ENCODE data around the gene PBLD.

DNA sequence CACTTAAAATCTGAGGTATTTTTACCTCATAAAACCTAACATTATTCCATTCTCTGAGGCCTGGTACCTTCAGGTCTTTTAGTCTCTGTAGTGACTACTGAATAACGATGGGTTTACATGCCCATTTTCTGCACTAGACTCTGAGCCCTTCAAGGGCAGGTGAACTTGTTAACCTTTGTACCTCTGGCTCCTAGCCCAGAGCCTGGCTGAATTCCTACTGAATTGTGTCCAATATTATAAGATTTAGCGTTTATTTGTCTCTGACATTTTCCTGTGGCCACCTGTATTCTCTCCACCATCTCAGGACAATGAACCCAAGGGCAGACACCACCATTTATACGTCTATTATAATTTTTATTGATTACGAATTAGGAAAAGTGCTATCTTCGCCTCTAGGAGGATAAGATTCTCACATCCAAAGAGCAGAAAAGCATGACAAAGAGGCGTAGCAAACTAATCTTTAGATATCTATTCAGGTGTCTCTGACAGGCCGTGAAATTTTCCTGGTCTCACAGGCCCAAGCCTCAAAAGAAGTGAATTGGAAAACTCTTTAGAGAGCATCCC lies 28.8 kb downstream of the PBLD start:
- TF ChIP-seq, protein P1, sequence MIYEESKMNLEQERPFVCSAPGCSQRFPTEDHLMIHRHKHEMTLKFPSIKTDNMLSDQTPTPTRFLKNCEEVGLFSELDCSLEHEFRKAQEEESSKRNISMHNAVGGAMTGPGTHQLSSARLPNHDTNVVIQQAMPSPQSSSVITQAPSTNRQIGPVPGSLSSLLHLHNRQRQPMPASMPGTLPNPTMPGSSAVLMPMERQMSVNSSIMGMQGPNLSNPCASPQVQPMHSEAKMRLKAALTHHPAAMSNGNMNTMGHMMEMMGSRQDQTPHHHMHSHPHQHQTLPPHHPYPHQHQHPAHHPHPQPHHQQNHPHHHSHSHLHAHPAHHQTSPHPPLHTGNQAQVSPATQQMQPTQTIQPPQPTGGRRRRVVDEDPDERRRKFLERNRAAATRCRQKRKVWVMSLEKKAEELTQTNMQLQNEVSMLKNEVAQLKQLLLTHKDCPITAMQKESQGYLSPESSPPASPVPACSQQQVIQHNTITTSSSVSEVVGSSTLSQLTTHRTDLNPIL (CRISPR knock-in tag; IDR thresholded peaks at IDR 0.05; ENCODE audit: low read depth) = no peak
- no peak for TF ChIP-seq ZFP3 (CRISPR knock-in tag; IDR thresholded peaks at IDR 0.05)
- no peak for TF ChIP-seq TCF4 (CRISPR knock-in tag; IDR thresholded peaks at IDR 0.05; ENCODE audit: borderline replicate concordance)
- TF ChIP-seq, protein P2, sequence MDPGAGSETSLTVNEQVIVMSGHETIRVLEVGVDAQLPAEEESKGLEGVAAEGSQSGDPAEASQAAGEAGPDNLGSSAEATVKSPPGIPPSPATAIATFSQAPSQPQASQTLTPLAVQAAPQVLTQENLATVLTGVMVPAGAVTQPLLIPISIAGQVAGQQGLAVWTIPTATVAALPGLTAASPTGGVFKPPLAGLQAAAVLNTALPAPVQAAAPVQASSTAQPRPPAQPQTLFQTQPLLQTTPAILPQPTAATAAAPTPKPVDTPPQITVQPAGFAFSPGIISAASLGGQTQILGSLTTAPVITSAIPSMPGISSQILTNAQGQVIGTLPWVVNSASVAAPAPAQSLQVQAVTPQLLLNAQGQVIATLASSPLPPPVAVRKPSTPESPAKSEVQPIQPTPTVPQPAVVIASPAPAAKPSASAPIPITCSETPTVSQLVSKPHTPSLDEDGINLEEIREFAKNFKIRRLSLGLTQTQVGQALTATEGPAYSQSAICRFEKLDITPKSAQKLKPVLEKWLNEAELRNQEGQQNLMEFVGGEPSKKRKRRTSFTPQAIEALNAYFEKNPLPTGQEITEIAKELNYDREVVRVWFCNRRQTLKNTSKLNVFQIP (CRISPR knock-in tag; IDR thresholded peaks at IDR 0.05; ENCODE audit: borderline replicate concordance, low read depth) = no peak
- TF ChIP-seq ARNTL (CRISPR knock-in tag; IDR thresholded peaks at IDR 0.05; ENCODE audit: borderline replicate concordance, low read depth) = no peak
- TF ChIP-seq, protein P3, sequence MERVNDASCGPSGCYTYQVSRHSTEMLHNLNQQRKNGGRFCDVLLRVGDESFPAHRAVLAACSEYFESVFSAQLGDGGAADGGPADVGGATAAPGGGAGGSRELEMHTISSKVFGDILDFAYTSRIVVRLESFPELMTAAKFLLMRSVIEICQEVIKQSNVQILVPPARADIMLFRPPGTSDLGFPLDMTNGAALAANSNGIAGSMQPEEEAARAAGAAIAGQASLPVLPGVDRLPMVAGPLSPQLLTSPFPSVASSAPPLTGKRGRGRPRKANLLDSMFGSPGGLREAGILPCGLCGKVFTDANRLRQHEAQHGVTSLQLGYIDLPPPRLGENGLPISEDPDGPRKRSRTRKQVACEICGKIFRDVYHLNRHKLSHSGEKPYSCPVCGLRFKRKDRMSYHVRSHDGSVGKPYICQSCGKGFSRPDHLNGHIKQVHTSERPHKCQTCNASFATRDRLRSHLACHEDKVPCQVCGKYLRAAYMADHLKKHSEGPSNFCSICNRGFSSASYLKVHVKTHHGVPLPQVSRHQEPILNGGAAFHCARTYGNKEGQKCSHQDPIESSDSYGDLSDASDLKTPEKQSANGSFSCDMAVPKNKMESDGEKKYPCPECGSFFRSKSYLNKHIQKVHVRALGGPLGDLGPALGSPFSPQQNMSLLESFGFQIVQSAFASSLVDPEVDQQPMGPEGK (CRISPR knock-in tag; IDR thresholded peaks at IDR 0.05; ENCODE audit: borderline replicate concordance) = no peak

Data from SK-N-SH treated with all-trans-retinoic acid at 6 μM for 48 hours (cell line).